GM12878 (cell line): ENCODE results near the gene COL1A1. TPM values are rescaled to one million over a fixed set of nuclear protein-coding genes. Genes with fewer than 3 reads are reported as not detected.

ENCODE experiments used
- BHLHE40 ChIP-seq, 2 experiments: fragments of 450-650 bp in 1 of 2; IDR thresholded peaks; 2 replicates each; pipeline ENCODE4 v1.6.1; 2011 to 2017; ENCODE audit warnings: low read depth in 2 of 2, borderline replicate concordance in 1 of 2, improper control_type of control experiment in 1 of 2, low read length in 1 of 2, mild to moderate bottlenecking in 1 of 2
- BRCA1 ChIP-seq: IDR thresholded peaks from 2 replicates; pipeline ENCODE4 v1.6.1; 2011; ENCODE audit warnings: low read depth, low read length, improper control_type of control experiment
- CBX5 ChIP-seq: sonication (generic); IDR thresholded peaks from 2 replicates; pipeline ENCODE4 v1.6.1; 2016; ENCODE audit warnings: low read depth, moderate library complexity, mild to moderate bottlenecking, inconsistent platforms
- CHD4 ChIP-seq: fragments of 200-600 bp; sonication (generic); IDR thresholded peaks from 2 replicates; pipeline ENCODE4 v1.6.1; 2016; ENCODE audit warnings: mild to moderate bottlenecking
- CREM ChIP-seq: IDR thresholded peaks from 2 replicates; pipeline ENCODE4 v1.6.1; 2014; ENCODE audit warnings: antibody characterized with exemption, low read depth
- GABPA ChIP-seq: IDR thresholded peaks from 2 replicates; pipeline ENCODE4 v1.6.1; 2014; ENCODE audit warnings: antibody characterized with exemption, low read depth, mild to moderate bottlenecking, inconsistent platforms
- MEF2A ChIP-seq: IDR thresholded peaks from 2 replicates; pipeline ENCODE4 v1.6.1; 2011; ENCODE audit warnings: low read depth, mild to moderate bottlenecking, low read length, moderate library complexity; ENCODE audit not compliant: insufficient read depth
- NBN ChIP-seq: fragments of 450-650 bp; IDR thresholded peaks from 2 replicates; pipeline ENCODE4 v1.6.1; 2016
- NFXL1 ChIP-seq: fragments of 450-650 bp; IDR thresholded peaks from 2 replicates; pipeline ENCODE4 v1.6.1; 2017; ENCODE audit warnings: antibody characterized with exemption, mild to moderate bottlenecking, borderline replicate concordance
- TCF12 ChIP-seq: IDR thresholded peaks from 2 replicates; pipeline ENCODE4 v1.6.1; 2011; ENCODE audit warnings: low read depth, mild to moderate bottlenecking, low read length
- polyA plus RNA-seq, 11 experiments: library from polyadenylated mRNA; depleted of rRNA in 4 of 11; unstranded in 6 of 11; stranded (reverse) in 5 of 11; fragments of >200 nt; fragmentation: Nextera tagmentation in 4 of 11; fragmentation: Illumina TruSeq in 1 of 11; extraction: Ambion mirVana in 4 of 11; extraction: Trizol in 1 of 11; gene quantifications; 1 replicate in 1 of 11; 2 replicates in 10 of 11; pipeline versions ENCODE4 v1.2.1 to v1.2.3, GENCODE V29; 2011 to 2016; ENCODE audit warnings: inconsistent platforms in 2 of 11, missing spikeins in 2 of 11, low read depth in 1 of 11
- total RNA-seq, 4 experiments: library from RNA; depleted of rRNA in 3 of 4; stranded (reverse); fragments of >200 nt in 3 of 4; fragmentation: Illumina TruSeq in 1 of 4; extraction: Trizol in 1 of 4; gene quantifications; 2 replicates each; pipeline versions ENCODE4 v1.2.1 to v1.2.3, GENCODE V29; 2013 to 2021
- TF ChIP-seq, protein P1 (sequence below): fragments of 450-650 bp; IDR thresholded peaks from 2 replicates; pipeline ENCODE4 v1.6.1; 2017; ENCODE audit warnings: mild to moderate bottlenecking, moderate library complexity
- TF ChIP-seq, protein P2 (sequence below): IDR thresholded peaks from 2 replicates; pipeline ENCODE4 v1.6.1; 2012; ENCODE audit warnings: low read length, inconsistent platforms
- TF ChIP-seq, protein P3 (sequence below): fragments of 450-650 bp; IDR thresholded peaks from 2 replicates; pipeline ENCODE4 v1.6.1; 2016; ENCODE audit warnings: mild to moderate bottlenecking

Gene COL1A1
- total and polyA plus RNA-seq, 10 of the 15 experiments (the other 5 are each of a cell fraction or from before 2014, with no cell fraction given), result 0.18 to 7.7 (median 2.3) TPM

DNA sequence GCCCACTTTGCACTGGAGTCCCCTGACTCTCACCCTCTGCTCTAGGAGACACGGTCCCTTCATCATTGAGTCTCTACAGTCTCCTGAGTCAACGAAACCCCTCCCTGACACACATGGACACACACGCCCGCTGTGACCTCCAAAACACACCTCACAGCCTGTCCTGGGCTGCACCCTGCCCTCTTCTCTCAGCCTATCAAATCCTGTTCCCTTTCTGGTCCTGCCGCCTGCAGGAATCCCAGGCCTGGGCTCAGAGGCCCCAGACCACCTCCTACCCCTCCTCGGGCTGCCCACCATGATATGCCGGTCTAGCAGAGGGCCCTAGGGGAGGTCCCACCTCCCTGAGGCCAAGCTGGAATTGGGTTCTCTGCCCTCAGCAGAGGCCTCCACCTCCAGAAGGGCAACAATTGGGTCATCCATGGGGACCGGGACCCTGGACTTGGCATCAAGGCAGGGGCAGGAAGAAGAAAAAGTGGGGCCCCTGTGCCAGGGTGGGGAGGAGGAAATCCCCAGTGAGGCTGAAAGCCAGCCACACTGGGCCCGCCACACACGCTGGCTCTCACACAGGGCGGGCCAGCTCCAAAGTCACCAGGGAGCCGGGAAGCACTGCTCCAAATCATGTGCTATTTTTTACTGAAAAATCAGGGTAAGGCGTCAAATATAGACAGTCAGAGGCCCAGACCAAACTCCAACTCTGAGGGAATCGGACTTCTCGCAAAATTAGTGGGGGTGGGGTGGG is 54.3 kb downstream of the COL1A1 start (continued):
- no peak for TF ChIP-seq CHD4
- TF ChIP-seq MEF2A, result no peak
- TF ChIP-seq CREM, result peak; percentile 12; the same call in 1 of the 2 replicates
- TF ChIP-seq BRCA1, result no peak
- no peak for TF ChIP-seq BHLHE40 (IDR thresholded peaks at IDR 0.05; ENCODE audit: borderline replicate concordance in 1 of 2, low read depth in 2 of 2, low read length in 1 of 2)
- TF ChIP-seq NBN, result no peak
- TF ChIP-seq NFXL1, result no peak
- TF ChIP-seq GABPA, result no peak
- TF ChIP-seq, protein P1, sequence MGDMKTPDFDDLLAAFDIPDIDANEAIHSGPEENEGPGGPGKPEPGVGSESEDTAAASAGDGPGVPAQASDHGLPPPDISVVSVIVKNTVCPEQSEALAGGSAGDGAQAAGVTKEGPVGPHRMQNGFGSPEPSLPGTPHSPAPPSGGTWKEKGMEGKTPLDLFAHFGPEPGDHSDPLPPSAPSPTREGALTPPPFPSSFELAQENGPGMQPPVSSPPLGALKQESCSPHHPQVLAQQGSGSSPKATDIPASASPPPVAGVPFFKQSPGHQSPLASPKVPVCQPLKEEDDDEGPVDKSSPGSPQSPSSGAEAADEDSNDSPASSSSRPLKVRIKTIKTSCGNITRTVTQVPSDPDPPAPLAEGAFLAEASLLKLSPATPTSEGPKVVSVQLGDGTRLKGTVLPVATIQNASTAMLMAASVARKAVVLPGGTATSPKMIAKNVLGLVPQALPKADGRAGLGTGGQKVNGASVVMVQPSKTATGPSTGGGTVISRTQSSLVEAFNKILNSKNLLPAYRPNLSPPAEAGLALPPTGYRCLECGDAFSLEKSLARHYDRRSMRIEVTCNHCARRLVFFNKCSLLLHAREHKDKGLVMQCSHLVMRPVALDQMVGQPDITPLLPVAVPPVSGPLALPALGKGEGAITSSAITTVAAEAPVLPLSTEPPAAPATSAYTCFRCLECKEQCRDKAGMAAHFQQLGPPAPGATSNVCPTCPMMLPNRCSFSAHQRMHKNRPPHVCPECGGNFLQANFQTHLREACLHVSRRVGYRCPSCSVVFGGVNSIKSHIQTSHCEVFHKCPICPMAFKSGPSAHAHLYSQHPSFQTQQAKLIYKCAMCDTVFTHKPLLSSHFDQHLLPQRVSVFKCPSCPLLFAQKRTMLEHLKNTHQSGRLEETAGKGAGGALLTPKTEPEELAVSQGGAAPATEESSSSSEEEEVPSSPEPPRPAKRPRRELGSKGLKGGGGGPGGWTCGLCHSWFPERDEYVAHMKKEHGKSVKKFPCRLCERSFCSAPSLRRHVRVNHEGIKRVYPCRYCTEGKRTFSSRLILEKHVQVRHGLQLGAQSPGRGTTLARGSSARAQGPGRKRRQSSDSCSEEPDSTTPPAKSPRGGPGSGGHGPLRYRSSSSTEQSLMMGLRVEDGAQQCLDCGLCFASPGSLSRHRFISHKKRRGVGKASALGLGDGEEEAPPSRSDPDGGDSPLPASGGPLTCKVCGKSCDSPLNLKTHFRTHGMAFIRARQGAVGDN, result 0 out of 2 replicates have a peak, but pooled peaks have one; percentile 15
- TF ChIP-seq, protein P2, sequence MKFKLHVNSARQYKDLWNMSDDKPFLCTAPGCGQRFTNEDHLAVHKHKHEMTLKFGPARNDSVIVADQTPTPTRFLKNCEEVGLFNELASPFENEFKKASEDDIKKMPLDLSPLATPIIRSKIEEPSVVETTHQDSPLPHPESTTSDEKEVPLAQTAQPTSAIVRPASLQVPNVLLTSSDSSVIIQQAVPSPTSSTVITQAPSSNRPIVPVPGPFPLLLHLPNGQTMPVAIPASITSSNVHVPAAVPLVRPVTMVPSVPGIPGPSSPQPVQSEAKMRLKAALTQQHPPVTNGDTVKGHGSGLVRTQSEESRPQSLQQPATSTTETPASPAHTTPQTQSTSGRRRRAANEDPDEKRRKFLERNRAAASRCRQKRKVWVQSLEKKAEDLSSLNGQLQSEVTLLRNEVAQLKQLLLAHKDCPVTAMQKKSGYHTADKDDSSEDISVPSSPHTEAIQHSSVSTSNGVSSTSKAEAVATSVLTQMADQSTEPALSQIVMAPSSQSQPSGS, result no peak
- TF ChIP-seq, protein P3, sequence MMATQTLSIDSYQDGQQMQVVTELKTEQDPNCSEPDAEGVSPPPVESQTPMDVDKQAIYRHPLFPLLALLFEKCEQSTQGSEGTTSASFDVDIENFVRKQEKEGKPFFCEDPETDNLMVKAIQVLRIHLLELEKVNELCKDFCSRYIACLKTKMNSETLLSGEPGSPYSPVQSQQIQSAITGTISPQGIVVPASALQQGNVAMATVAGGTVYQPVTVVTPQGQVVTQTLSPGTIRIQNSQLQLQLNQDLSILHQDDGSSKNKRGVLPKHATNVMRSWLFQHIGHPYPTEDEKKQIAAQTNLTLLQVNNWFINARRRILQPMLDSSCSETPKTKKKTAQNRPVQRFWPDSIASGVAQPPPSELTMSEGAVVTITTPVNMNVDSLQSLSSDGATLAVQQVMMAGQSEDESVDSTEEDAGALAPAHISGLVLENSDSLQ, result no peak
- no peak for TF ChIP-seq CBX5
- no peak for TF ChIP-seq TCF12
